Nucleus accumbens (tissue), 56 donors: ENCODE measurements around the gene PTPRM.
A peak's percentile ranks its signal among the peaks of the same experiment; 100 is the strongest.

ENCODE experiments used
- DNase-seq, 56 donors: peaks; one replicate each; lab custom pipeline; 2025; lab: John Stamatoyannopoulos, UW

PTPRM gene

GRCh38 chr18:8389391-8390340, 822.5 kb downstream of the PTPRM start:
- DNase-seq = peak in 42 of 56 donors; percentile 5 to 79 (median 33)

DNA sequence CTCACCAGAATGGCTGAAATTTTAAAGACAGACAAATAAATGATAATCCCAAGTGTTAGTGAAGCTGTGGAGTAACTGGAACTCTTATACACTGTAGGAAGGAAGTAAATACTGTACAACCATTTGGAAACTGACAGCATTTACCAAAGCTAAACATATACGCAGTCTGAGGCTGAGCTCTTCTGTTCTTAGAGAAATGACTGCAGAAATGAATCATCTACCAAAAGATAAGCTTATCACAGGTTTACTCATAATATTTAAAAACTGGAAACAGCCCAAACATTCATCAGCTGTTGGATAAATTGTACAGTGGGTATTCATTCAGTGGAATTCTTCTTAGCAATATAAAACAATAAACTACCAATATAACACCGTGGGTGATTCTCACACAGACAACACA, 824.0 kb downstream of the PTPRM start:
- no peak for DNase-seq

- no peak for DNase-seq
These were observed 829.1 kb downstream of the PTPRM start for GRCh38 chr18:8396254-8396653.

- DNase-seq = peak in 1 of 56 donors; percentile 12
These were observed 829.9 kb downstream of the PTPRM start for GRCh38 chr18:8397034-8397433.

GRCh38 chr18:8399138-8399537, 832.0 kb downstream of the PTPRM start:
- no peak for DNase-seq

DNA sequence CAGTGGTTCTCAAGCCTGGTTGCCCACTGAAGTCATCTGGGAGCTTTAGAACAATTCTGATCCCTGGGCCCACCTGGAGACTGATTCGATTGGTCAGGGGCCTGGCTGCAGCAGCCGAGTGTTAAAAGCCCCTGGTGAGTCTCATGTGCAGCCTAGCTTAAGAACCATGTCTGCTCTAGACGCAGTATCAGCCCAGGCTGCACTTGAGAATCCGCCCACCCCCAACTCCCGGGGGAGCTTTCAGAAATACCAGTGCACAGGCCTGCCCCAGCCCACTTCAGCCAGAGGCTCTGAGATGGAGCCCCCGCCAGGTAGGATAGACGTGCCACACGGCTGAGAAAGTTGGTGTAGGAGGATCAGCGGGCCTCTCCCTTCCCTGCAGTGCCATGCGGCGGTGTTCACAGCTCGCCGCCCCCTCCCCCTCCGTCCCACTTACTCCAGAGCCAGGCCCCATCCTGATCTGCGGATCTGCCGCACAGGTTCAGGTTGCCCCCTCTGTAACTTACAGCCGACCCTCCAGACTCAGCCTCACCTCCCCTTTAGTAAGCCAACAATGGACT, 833.2 kb downstream of the PTPRM start:
- no peak for DNase-seq

GRCh38 chr18:8400825-8401224, 833.7 kb downstream of the PTPRM start:
- DNase-seq = no peak

- DNase-seq = no peak
These were observed 834.5 kb downstream of the PTPRM start for GRCh38 chr18:8401606-8402005.

- no peak for DNase-seq
These were observed 835.1 kb downstream of the PTPRM start for GRCh38 chr18:8402237-8402636.

DNA sequence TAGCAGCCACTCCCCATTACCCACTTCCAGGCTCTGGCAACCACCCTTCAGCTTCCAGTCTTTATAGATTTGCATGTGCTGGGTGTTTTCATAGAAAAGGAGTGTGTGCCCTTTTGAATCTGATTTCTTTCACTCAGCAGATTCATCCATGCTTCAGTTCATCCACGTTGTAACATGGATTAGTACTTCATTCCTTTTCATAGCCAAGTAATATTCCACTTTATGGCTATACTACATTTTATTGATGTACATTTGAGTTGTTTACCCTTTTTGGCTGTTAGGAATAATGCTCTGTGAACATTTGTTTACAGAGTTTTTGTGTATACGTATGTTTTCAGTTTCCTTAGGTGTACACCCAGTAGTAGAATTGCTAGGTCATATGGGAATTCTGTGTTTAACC, 836.6 kb downstream of the PTPRM start:
- no peak for DNase-seq

GRCh38 chr18:8406186-8406867, 839.2 kb downstream of the PTPRM start:
- DNase-seq = no peak

DNA sequence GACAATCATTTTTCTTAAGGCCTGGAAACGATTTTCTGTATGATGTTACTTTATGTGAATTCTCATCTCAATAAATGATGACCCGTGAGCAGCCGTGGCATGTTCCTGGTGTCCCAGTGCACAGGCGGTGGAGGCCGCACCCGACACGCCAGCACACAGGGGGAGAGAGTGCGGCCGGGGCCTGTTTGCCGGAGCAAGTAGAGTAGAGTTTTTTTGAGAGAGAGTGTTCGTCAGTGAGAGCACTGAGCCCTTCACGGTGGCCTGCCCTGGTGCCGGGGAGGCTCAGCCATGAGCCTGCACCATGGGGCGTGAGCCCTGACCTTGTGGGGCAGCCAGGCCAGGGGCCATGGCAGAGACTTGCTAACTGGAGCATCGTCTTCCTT, 839.7 kb downstream of the PTPRM start:
- no peak for DNase-seq

GRCh38 chr18:8409151-8409550, 842.0 kb downstream of the PTPRM start:
- no peak for DNase-seq

DNA sequence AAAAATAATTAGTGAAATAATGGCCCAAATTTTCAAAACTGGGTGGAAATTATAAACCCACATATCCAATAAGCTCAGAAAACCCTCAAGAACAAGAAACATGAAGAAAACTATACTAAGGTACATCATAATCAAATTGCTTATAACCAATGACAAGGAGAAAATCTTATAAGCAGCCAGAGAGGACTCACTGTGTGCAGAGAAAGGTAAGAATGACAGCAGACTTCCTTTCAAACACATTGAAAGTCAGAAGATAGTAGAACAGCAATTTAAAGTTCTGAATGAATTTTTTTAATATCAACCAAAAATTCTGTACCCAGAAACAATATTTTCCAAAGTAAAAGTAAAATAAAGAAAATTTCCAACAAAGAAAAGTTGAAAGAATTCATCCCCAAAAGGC, 844.4 kb downstream of the PTPRM start:
- DNase-seq = no peak

GRCh38 chr18:8412117-8412516, 845.0 kb downstream of the PTPRM start:
- no peak for DNase-seq

DNA sequence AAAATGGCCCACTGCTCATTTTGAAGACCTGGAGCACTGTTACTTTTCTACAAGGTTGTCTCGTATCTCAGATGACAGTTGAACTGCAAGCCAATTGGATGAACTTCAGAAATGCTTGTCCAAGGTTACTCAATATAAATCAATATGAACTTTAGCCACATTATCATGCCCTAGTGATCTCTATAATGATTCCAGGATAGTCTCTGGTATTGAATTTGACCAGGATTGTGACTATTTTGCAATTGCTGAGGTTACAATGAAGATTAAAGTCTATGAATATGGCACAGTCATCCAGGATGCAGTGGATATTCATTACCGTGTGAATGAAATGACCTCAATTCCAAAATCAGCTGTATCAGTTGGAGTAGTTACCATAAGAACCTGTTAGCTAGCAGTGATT, 846.1 kb downstream of the PTPRM start:
- DNase-seq = no peak

DNA sequence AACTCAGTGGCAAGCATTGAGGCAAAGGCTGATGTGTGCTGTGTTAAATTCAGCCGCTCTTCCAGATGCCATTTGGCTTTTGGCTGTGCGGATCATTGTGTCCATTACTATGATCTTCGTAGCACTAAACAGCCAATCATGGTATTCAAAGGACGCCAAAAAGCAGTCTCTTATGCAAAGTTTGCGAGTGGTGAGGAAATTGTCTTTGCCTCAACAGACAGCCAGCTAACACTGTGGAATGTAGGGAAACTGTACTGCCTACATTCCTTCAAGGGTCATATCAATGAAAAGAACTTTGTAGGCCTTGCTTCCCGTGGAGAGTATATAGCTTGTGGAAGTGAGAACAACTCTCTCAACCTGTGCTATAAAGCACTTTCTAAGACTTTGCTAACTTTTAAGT, 846.6 kb downstream of the PTPRM start:
- DNase-seq = no peak

DNA sequence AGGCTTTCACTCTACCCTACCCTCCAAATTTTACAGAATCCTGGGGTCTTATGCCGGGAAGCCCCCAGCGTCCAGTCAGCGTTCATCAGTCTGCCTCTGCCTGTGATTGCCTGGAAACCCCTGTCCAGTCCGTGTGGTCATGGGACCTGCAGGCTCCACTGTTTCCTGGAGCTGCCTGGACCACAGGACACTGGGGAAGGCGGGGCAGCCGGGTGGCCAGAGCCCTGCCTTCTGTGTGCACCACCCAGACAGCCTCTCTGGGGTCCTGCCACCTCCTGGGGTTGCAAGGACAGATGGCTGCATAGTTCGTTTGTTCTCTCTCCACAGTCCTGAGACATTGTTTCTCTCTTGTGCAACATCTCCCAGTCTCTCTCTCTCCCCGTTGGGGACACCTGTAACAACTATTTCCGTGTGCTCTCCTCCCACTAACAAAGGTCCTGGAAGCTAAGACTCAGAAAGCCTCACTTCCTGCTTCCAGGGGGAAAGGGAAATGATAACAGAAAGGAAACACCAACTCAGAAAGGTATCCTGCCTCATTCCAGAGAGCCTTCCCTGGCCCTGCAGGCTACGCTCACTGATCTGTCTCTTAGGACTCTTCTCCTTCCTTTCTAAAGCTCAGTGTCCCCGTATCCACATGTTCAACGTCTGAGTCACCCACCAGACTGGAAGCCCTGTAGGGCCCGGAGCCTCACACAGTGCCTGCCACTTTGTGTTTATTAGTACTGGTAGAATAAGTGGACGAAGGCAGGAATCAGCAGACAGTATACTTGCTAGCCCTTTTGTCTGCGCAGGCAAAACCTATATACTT, 849.3 kb downstream of the PTPRM start:
- no peak for DNase-seq

GRCh38 chr18:8422391-8422790, 855.3 kb downstream of the PTPRM start:
- no peak for DNase-seq

- DNase-seq = no peak
These were observed 856.0 kb downstream of the PTPRM start for GRCh38 chr18:8423051-8423557.

DNA sequence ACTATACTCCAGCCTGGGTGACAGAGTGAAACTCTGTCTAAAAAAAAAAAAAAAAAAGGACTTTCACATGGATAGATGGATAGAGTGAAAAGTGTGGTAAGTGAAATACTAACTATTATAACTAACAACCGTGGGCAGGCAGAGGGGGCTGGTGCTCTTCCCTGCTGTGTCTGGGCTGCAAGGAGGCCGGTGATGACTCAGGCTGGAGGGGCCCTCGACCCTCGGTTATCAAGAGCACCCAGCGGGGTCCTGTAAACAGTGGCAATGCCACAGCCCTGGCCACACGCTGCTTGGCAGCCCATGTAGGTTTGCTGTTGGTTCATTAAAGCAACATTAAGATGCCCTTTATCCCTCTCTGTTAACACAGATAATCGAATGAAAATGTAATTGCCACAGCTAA, 857.4 kb downstream of the PTPRM start:
- no peak for DNase-seq
